Islet of Langerhans (tissue), 1 donor: ENCODE data around the gene APOBEC3B.
"Not testable (repeated sequence)": the region's sequence is repeated elsewhere in the genome, so short reads cannot be mapped to it uniquely, and the experiment has no call there.

Experiments
- FAIRE-seq: peaks from one replicate; lab custom pipeline; 2011; peaks lifted over from hg19 to GRCh38; lab: Jason Lieb, UNC

Gene APOBEC3B

GRCh38 chr22:38981992-38982927 is at the start of gene APOBEC3B:
APOBEC3B (plus strand) TSS chr22:38982347; CDS start chr22:38982454, 107 bp downstream.
- FAIRE-seq = peak; percentile 86

- FAIRE-seq = peak; percentile 71
These were observed 47.1 kb upstream of the APOBEC3B start for GRCh38 chr22:38935023-38935422.

DNA sequence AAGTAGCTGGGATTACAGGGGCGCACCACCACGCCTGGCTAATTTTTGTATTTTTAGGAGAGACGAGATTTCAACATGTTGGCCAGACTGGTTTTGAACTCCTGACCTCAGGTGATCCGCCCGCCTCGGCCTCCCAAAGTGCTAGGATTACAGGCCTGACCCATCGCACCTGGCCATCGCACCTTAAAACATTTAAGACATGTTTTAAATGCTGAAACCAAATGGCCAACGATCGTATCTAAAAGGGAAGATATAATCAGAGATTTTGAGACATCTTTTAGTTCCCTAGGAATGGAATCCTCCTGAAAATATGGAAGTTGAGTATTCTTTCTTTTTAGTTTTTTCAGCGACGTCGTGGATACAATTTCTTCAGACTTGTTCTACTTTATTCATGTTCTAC is 46.5 kb upstream of the APOBEC3B start:
- FAIRE-seq = no peak

- no peak for FAIRE-seq
These were observed 45.6 kb upstream of the APOBEC3B start for GRCh38 chr22:38936562-38936961.

- FAIRE-seq = no peak
These were observed 45.1 kb upstream of the APOBEC3B start for GRCh38 chr22:38937036-38937435.

- FAIRE-seq = no peak
These were observed 44.6 kb upstream of the APOBEC3B start for GRCh38 chr22:38937541-38937940.

GRCh38 chr22:38938221-38938620 is 43.9 kb upstream of the APOBEC3B start:
- no peak for FAIRE-seq

DNA sequence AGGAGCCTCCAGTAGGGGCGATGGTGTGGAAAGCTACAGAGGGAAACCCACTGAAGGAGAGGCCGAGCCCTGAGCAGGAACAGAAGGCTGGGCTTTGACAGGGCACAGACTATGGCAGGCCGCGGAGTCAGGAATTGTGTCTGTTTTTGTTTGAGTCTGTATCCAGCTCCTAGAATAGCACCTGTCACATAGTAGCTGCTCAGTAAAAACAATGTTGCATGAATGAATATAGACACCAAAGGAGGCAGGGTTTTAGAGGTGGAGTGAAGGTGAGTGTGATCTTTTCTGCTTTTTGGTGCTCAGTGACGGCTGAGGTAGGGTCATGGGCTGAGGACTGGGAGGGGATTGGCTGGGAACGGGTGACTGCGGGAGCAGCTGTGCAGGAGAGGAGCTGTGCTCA is 43.2 kb upstream of the APOBEC3B start:
- no peak for FAIRE-seq

- FAIRE-seq = no peak
These were observed 41.2 kb upstream of the APOBEC3B start for GRCh38 chr22:38940811-38941384.

GRCh38 chr22:38941488-38941987 is 40.6 kb upstream of the APOBEC3B start:
- no peak for FAIRE-seq

GRCh38 chr22:38942702-38943101 is 39.4 kb upstream of the APOBEC3B start:
- no peak for FAIRE-seq

- no peak for FAIRE-seq
These were observed 38.9 kb upstream of the APOBEC3B start for GRCh38 chr22:38943201-38943600.

- no peak for FAIRE-seq
These were observed 38.3 kb upstream of the APOBEC3B start for GRCh38 chr22:38943882-38944281.

DNA sequence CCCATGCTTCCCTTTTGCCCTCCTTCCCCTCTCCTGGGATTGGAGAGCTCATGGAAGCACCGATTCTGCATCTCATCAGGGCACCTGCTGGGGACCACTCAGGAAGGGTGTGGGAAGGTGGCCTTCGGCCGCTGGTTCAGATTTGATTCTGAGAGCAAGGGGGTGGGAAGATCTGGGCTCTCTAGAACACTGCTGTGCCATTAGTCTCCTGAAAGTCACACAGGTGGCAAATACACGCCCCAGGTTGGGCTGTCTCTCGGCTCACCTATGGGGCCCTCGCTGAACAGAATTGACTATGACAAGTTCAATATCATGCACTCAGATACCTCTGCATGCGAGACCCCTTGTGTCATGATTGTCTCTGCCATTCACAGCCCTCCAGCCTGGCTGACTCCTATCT is 37.5 kb upstream of the APOBEC3B start:
- no peak for FAIRE-seq

- FAIRE-seq = not testable (repeated sequence)
These were observed 36.3 kb upstream of the APOBEC3B start for GRCh38 chr22:38945706-38946338.

- no peak for FAIRE-seq
These were observed 35.4 kb upstream of the APOBEC3B start for GRCh38 chr22:38946771-38947170.

DNA sequence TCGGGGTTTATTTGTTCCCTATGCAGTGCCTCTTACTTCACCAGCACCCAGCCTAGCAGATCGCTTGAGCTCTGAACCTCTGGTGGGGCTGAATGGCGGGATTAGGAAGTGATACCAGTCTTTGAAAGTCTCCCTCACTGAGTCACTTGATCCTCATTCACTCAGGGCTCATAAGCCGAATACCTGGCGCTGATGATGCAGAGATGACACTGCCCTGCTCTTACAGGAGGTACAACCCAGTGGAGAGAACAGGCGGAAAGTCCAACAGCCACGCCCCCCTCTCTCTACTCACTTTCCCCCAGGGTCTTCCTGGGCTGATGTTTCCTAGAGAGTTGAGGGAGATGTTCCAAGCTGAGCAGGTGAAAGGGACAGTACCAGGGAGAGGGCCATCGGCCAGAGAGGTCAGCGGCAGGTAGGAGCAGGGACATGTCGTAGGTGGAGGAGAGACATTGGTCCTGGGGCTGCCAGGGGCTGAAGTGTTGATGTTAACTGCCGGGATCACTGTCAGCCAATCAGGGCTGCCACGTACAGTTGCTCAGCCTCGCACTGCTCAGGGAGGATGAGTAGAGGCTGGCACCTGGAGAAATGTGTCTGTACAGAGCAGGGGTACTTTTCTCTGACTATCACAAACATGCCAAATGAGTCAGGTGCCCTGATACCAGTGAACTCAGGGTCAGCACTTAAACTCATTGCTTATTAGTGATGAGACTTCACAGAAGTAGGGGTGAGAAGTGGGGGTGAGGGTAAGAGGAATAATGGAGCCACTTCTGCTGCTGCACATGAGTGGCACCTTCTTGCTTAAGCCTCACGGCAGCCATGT is 34.6 kb upstream of the APOBEC3B start:
- no peak for FAIRE-seq

DNA sequence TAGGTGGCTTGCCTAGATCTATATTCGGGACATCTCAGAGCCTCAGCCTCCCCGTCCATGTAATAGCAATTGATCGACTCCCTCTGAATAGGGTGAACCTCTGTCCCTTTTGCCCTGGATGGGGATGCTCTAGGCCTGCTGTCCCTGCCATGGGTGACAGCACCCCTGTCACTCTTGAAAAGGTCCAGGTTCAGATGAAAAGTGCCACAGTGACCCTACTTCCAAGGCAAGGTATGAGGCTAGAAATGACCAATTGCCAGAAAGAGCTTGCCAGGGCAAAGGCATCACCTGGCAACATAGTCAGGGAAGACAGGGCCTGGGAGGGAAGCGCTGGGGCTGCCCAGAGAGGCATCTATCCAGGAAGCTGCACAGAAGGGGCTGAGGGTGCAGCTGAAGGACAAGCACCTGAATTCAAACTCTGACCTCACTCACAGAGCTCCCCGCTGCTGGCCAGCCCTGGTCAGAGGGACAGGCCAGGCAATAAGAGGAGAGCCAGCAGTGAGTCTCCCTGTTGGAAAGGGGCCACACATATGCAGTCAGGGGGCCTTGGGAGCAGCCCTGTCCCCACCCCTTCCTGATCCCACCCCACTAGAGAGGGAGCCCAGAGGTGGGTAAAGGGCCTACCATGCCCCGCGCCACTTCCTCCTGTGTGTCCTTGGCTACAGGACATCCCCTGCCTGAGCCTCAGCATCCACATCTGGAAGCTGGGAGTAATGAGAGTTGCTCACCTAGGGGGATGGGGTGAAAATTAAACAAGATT is 33.8 kb upstream of the APOBEC3B start:
- FAIRE-seq = no peak

- no peak for FAIRE-seq
These were observed 32.2 kb upstream of the APOBEC3B start for GRCh38 chr22:38949889-38950405.

- FAIRE-seq = no peak
These were observed 31.4 kb upstream of the APOBEC3B start for GRCh38 chr22:38950527-38951295.
